HL-60 (cell line): ENCODE data around the gene KDM4C.

Experiments used
- DNase-seq, 2 experiments: peaks; one replicate each; pipeline ENCODE4 v3.0.0-alpha.2; 2010 to 2020; ENCODE audit warnings: low read depth in 1 of 2, low spot score in 1 of 2
- H3K27ac ChIP-seq: fragments of 250-450 bp; sonication (Bioruptor Pico); replicated peaks from 2 replicates; pipeline ENCODE4 v1.5.1; 2020; ENCODE audit warnings: mild to moderate bottlenecking, moderate library complexity
- H3K27me3 ChIP-seq: fragments of 250-450 bp; sonication (Bioruptor Pico); 2 replicates; pipeline ENCODE4 v1.5.1; 2021; ENCODE audit warnings: mild to moderate bottlenecking, moderate library complexity; ENCODE audit not compliant: insufficient read depth, poor library complexity, severe bottlenecking
- H3K4me3 ChIP-seq: replicated peaks from 2 replicates; pipeline ENCODE4 v1.5.1; 2011; ENCODE audit warnings: mild to moderate bottlenecking, control low read depth, low read length; ENCODE audit not compliant: insufficient read depth
- CTCF ChIP-seq: IDR thresholded peaks from one replicate; pipeline ENCODE4 v1.5.1; 2011; ENCODE audit warnings: low read length, control low read depth, inconsistent platforms; ENCODE audit not compliant: insufficient read depth
- GABPA ChIP-seq: IDR thresholded peaks from 2 replicates; pipeline ENCODE4 v1.6.1; 2012; ENCODE audit warnings: low read depth
- POLR2AphosphoS5 ChIP-seq: IDR thresholded peaks from 2 replicates; pipeline ENCODE4 v1.6.1; 2012; ENCODE audit warnings: low read depth
- REST ChIP-seq: IDR thresholded peaks from 2 replicates; pipeline ENCODE4 v1.6.1; 2012; ENCODE audit warnings: low read depth; ENCODE audit not compliant: insufficient replicate concordance
- SPI1 ChIP-seq: IDR thresholded peaks from 2 replicates; pipeline ENCODE4 v1.6.1; 2012; ENCODE audit warnings: low read depth, mild to moderate bottlenecking, borderline replicate concordance

The KDM4C gene

GRCh38 chr9:6986141-6986815, 228.5 kb downstream of the KDM4C start:
- TF ChIP-seq SPI1 (no peak), GABPA (no peak), REST (no peak), POLR2AphosphoS5 (no peak), CTCF (no peak)
- no peak overlapping the region for H3K27ac ChIP-seq
- H3K4me3 ChIP-seq = no peak overlapping the region
- no peaks in the 10 kb centered on the region for H3K27me3 ChIP-seq
- DNase-seq = no peak

- TF ChIP-seq REST (no peak), CTCF (no peak), GABPA (no peak), POLR2AphosphoS5 (no peak), SPI1 (no peak)
- DNase-seq = no peak
- no peaks in the 10 kb centered on the region for H3K27me3 ChIP-seq
- no peak overlapping the region for H3K27ac ChIP-seq
- no peak overlapping the region for H3K4me3 ChIP-seq
Observed at GRCh38 chr9:6987381-6987780, 229.6 kb downstream of the KDM4C start.

GRCh38 chr9:6991418-6991817, 233.6 kb downstream of the KDM4C start:
- no peak for DNase-seq

More at GRCh38 chr9:6991418-6991817, 233.6 kb downstream of the KDM4C start:
- H3K27me3 ChIP-seq = no peaks in the 10 kb centered on the region
- TF ChIP-seq REST (no peak), GABPA (no peak), CTCF (no peak), POLR2AphosphoS5 (no peak), SPI1 (no peak)
- H3K4me3 ChIP-seq = no peak overlapping the region
- H3K27ac ChIP-seq = no peak overlapping the region
